ENCODE results near the gene ART4.

DNA sequence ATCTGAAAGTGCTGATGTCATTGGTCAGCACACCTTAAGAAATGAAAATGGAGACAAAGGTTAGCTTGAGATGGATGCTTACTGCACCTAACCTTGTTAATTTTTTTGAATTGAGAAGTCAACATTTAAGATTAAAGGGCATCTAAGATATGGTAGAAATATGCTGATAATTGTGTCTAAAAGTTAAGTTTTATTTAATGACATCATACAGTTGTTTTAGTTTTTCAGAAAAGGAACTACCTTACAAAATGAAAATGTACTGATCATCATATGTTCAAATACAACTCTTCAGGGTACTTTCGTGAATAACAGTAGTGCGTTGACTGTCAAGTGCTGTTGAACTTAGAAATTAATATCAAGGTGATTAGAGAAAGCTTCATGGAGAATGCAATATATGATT, 31.8 kb downstream of the ART4 start:
- TF ChIP-seq, protein P1, sequence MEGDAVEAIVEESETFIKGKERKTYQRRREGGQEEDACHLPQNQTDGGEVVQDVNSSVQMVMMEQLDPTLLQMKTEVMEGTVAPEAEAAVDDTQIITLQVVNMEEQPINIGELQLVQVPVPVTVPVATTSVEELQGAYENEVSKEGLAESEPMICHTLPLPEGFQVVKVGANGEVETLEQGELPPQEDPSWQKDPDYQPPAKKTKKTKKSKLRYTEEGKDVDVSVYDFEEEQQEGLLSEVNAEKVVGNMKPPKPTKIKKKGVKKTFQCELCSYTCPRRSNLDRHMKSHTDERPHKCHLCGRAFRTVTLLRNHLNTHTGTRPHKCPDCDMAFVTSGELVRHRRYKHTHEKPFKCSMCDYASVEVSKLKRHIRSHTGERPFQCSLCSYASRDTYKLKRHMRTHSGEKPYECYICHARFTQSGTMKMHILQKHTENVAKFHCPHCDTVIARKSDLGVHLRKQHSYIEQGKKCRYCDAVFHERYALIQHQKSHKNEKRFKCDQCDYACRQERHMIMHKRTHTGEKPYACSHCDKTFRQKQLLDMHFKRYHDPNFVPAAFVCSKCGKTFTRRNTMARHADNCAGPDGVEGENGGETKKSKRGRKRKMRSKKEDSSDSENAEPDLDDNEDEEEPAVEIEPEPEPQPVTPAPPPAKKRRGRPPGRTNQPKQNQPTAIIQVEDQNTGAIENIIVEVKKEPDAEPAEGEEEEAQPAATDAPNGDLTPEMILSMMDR (IDR thresholded peaks at IDR 0.05), result no peak
- TF ChIP-seq POLR2AphosphoS5 (IDR thresholded peaks at IDR 0.05; ENCODE audit: insufficient read depth in 1 of 2, low read depth in 1 of 2), result no peak
- TF ChIP-seq POLR2A (IDR thresholded peaks at IDR 0.05), result no peak
